Hypothalamus (tissue), 51 donors: ENCODE measurements around the gene GPATCH1.
"Not testable (repeated sequence)": the region's sequence is repeated elsewhere in the genome, so short reads cannot be mapped to it uniquely, and the experiment has no call there.

Experiments used
- DNase-seq, 51 donors: peaks; one replicate each; lab custom pipeline; 2025; lab: John Stamatoyannopoulos, UW

GPATCH1 gene

GRCh38 chr19:33152625-33153024, 71.6 kb downstream of the GPATCH1 start:
- DNase-seq = not testable (repeated sequence)

GRCh38 chr19:33154313-33154712, 73.3 kb downstream of the GPATCH1 start:
- not testable (repeated sequence) for DNase-seq

- DNase-seq = no peak
Observed at GRCh38 chr19:33156334-33156733, 75.4 kb downstream of the GPATCH1 start.

- no peak for DNase-seq
Observed at GRCh38 chr19:33157906-33158305, 76.9 kb downstream of the GPATCH1 start.

- DNase-seq = no peak
Observed at GRCh38 chr19:33158365-33158764, 77.4 kb downstream of the GPATCH1 start.

- DNase-seq = no peak
Observed at GRCh38 chr19:33159149-33159548, 78.2 kb downstream of the GPATCH1 start.

- DNase-seq = no peak
Observed at GRCh38 chr19:33159893-33160292, 78.9 kb downstream of the GPATCH1 start.

- DNase-seq = no peak
Observed at GRCh38 chr19:33161201-33161600, 80.2 kb downstream of the GPATCH1 start.

- DNase-seq = no peak
Observed at GRCh38 chr19:33163481-33163880, 82.5 kb downstream of the GPATCH1 start.

- DNase-seq = not testable (repeated sequence)
Observed at GRCh38 chr19:33166037-33166436, 85.1 kb downstream of the GPATCH1 start.

GRCh38 chr19:33167438-33167837, 86.5 kb downstream of the GPATCH1 start:
- no peak for DNase-seq

- DNase-seq = no peak
Observed at GRCh38 chr19:33168528-33168927, 87.5 kb downstream of the GPATCH1 start.

- no peak for DNase-seq
Observed at GRCh38 chr19:33171222-33171795, 90.3 kb downstream of the GPATCH1 start.

GRCh38 chr19:33171916-33172359, 91.0 kb downstream of the GPATCH1 start:
- no peak for DNase-seq

- DNase-seq = no peak
Observed at GRCh38 chr19:33174186-33174585, 93.2 kb downstream of the GPATCH1 start.

GRCh38 chr19:33175156-33175782, 94.3 kb downstream of the GPATCH1 start:
- no peak for DNase-seq

GRCh38 chr19:33175886-33176669, 95.1 kb downstream of the GPATCH1 start:
- peak in 7 of 51 donors; percentile 28 to 73 (median 47) for DNase-seq

- peak; percentile 83 to 100 (median 95) for DNase-seq
Observed at GRCh38 chr19:33176670-33177416, 95.9 kb downstream of the GPATCH1 start.

GRCh38 chr19:33177417-33177979, 96.5 kb downstream of the GPATCH1 start:
- DNase-seq = peak in 13 of 51 donors; percentile 62 to 95 (median 82)
